PC-3 (cell line): ENCODE data around the gene GEMIN2. TPM values are rescaled to one million over a fixed set of nuclear protein-coding genes. Genes with fewer than 3 reads are reported as not detected.

ENCODE experiments used
- ATAC-seq: fragments of 200-7000 bp; cut with Tn5 transposase; 2 replicates; pipeline ENCODE4 v1.9.1; 2020; ENCODE audit warnings: mild to moderate bottlenecking, moderate library complexity
- BruUV-seq: library from RNA; stranded (reverse); fragments of 400-500 nt; replicated peaks from 2 replicates; lab custom pipeline; 2021; lab: Mats Ljungman, UMichigan
- CTCF ChIA-PET: fragments of 300-600 bp; sonication (Branson Sonifier 250); formaldehyde crosslinking; loops from one replicate; lab custom pipeline; 2022; ENCODE audit warnings: antibody characterized with exemption; lab: Charles Lee
- POLR2A ChIA-PET: fragments of 300-600 bp; sonication (Branson Sonifier 250); formaldehyde crosslinking; loops from one replicate; lab custom pipeline; 2022; ENCODE audit warnings: antibody characterized with exemption; ENCODE audit not compliant: unreplicated experiment; lab: Charles Lee
- DNase-seq: peaks from one replicate; pipeline ENCODE4 v3.0.0-alpha.2; 2015
- H2AFZ ChIP-seq: fragments of 300-600 bp; sonication (generic); 2 replicates; pipeline ENCODE4 v1.6.0; 2016; ENCODE audit warnings: antibody characterized with exemption, low read length
- H3F3A ChIP-seq: fragments of 300-600 bp; sonication (generic); one replicate; pipeline ENCODE4 v1.6.0; 2017; ENCODE audit warnings: antibody characterized with exemption, low read length, control low read depth, mild to moderate bottlenecking; ENCODE audit not compliant: unreplicated experiment
- H3K27ac ChIP-seq: fragments of 300-600 bp; sonication (generic); 2 replicates; pipeline ENCODE4 v1.5.1; 2016; ENCODE audit warnings: mild to moderate bottlenecking, low read length
- H3K27me3 ChIP-seq: fragments of 300-600 bp; sonication (generic); 2 replicates; pipeline ENCODE4 v1.6.1; 2016; ENCODE audit warnings: low read length, mixed read lengths
- H3K36me3 ChIP-seq: fragments of 300-600 bp; sonication (generic); 2 replicates; pipeline ENCODE4 v1.6.1; 2016; ENCODE audit warnings: low read depth, mixed run types, low read length, mixed read lengths
- H3K4me1 ChIP-seq: fragments of 300-600 bp; sonication (generic); 2 replicates; pipeline ENCODE4 v1.5.1; 2016; ENCODE audit warnings: low read length; ENCODE audit not compliant: insufficient read depth
- H3K4me2 ChIP-seq: fragments of 300-600 bp; sonication (generic); 2 replicates; pipeline ENCODE4 v1.6.0; 2016; ENCODE audit warnings: low read length
- H3K4me3 ChIP-seq: fragments of 300-600 bp; sonication (generic); 2 replicates; pipeline ENCODE4 v1.5.1; 2016; ENCODE audit warnings: mild to moderate bottlenecking, low read length, mixed read lengths
- H3K79me2 ChIP-seq: fragments of 300-600 bp; sonication (generic); 2 replicates; pipeline ENCODE4 v1.6.1; 2017; ENCODE audit warnings: low read length, mixed read lengths
- H3K9ac ChIP-seq: fragments of 300-600 bp; sonication (generic); 2 replicates; pipeline ENCODE4 v1.6.0; 2016; ENCODE audit warnings: mild to moderate bottlenecking, low read length
- H3K9me2 ChIP-seq: fragments of 300-600 bp; sonication (generic); replicated peaks from 2 replicates; pipeline ENCODE4 v1.6.1; 2016; ENCODE audit warnings: mixed run types, low read length, mixed read lengths
- H3K9me3 ChIP-seq: fragments of 300-600 bp; sonication (generic); 2 replicates; pipeline ENCODE4 v1.6.1; 2016; ENCODE audit warnings: low read length, mixed read lengths
- H4K20me1 ChIP-seq: fragments of 300-600 bp; sonication (generic); 2 replicates; pipeline ENCODE4 v1.6.1; 2016; ENCODE audit warnings: low read length, mixed read lengths
- CTCF ChIP-seq: fragments of 300-600 bp; sonication (generic); conservative IDR thresholded peaks from 2 replicates; pipeline ENCODE4 v1.5.1; 2017; ENCODE audit warnings: antibody characterized with exemption, low read depth, mild to moderate bottlenecking, low read length
- EZH2 ChIP-seq: fragments of 300-600 bp; sonication (generic); IDR thresholded peaks from one replicate; pipeline ENCODE4 v1.6.1; 2017; ENCODE audit warnings: antibody characterized with exemption, mild to moderate bottlenecking, low read length; ENCODE audit not compliant: unreplicated experiment
- EZH2phosphoT487 ChIP-seq: fragments of 300-600 bp; sonication (generic); IDR thresholded peaks from 2 replicates; pipeline ENCODE4 v1.6.1; 2018; ENCODE audit warnings: mild to moderate bottlenecking, antibody characterized with exemption, low read length, borderline replicate concordance
- intact Hi-C: fragments of 100-400 bp; cut with micrococcal nuclease; formaldehyde crosslinking; loops from 2 replicates; pipeline ENCODE4 v1.9.0; 2023
- total RNA-seq: library from RNA; depleted of rRNA; stranded (reverse); fragments of >200 nt; gene quantifications from 2 replicates; pipeline ENCODE4 v1.2.3, GENCODE V29; 2014

GEMIN2 gene
- total RNA-seq, 1 experiment from 2014 or later, result 48.1 TPM

GRCh38 chr14:39181026-39181692, 67.0 kb downstream of the GEMIN2 start:
- no peaks in the 10 kb centered on the region for H3K27me3 ChIP-seq
- peaks cover 51% of the 10 kb centered on the region for H3K79me2 ChIP-seq
- DNase-seq, result no peak
- peaks cover 34% of the 10 kb centered on the region for H3F3A ChIP-seq
- BruUV-seq, result TSS peak; percentile 28
- no peak overlapping the region for H2AFZ ChIP-seq
- POLR2A ChIA-PET, result no interaction called here
- peak; percentile 20 for ATAC-seq
- peaks cover 75% of the 10 kb centered on the region for H3K36me3 ChIP-seq
- peaks cover 43% of the 10 kb centered on the region for H4K20me1 ChIP-seq
- no peak overlapping the region for H3K27ac ChIP-seq
- CTCF ChIA-PET, result no interaction called here
- no peak overlapping the region for H3K9ac ChIP-seq
- H3K9me2 ChIP-seq, result no peaks in the 10 kb centered on the region
- H3K4me2 ChIP-seq, result no peak overlapping the region
- H3K4me1 ChIP-seq, result peaks cover 10% of the 10 kb centered on the region
- no peaks in the 10 kb centered on the region for H3K9me3 ChIP-seq
- no peak overlapping the region for H3K4me3 ChIP-seq
- no peak for TF ChIP-seq EZH2phosphoT487
- TF ChIP-seq EZH2, result no peak
- no peak for TF ChIP-seq CTCF
- intact Hi-C loops, result no loop called here

- POLR2A ChIA-PET, result no interaction called here
- H3K36me3 ChIP-seq, result peaks cover 70% of the 10 kb centered on the region
- no peaks in the 10 kb centered on the region for H3K9me3 ChIP-seq
- H3K4me1 ChIP-seq, result peaks cover 6% of the 10 kb centered on the region
- H3K9ac ChIP-seq, result no peak overlapping the region
- intact Hi-C loops, result no loop called here
- no peak overlapping the region for H3K4me3 ChIP-seq
- TF ChIP-seq CTCF, result no peak
- no peak for TF ChIP-seq EZH2
- no peak for TF ChIP-seq EZH2phosphoT487
- H2AFZ ChIP-seq, result no peak overlapping the region
- ATAC-seq (no peak), DNase-seq (no peak)
- BruUV-seq, result no TSS peak
- CTCF ChIA-PET, result no interaction called here
- H3K9me2 ChIP-seq, result no peaks in the 10 kb centered on the region
- H3K27ac ChIP-seq, result no peak overlapping the region
- peaks cover 34% of the 10 kb centered on the region for H3F3A ChIP-seq
- H3K4me2 ChIP-seq, result no peak overlapping the region
- peaks cover 46% of the 10 kb centered on the region for H3K79me2 ChIP-seq
- no peaks in the 10 kb centered on the region for H3K27me3 ChIP-seq
- H4K20me1 ChIP-seq, result peaks cover 38% of the 10 kb centered on the region
Observed at GRCh38 chr14:39181693-39182047, 67.5 kb downstream of the GEMIN2 start.
